Urinary bladder (tissue), 4 donors: ENCODE data around the gene MYG1. TPM values are rescaled to one million over a fixed set of nuclear protein-coding genes. Genes with fewer than 3 reads are reported as not detected.
"Not testable (repeated sequence)": the region's sequence is repeated elsewhere in the genome, so short reads cannot be mapped to it uniquely, and the experiment has no call there.

Experiments
- DNase-seq: peaks from one replicate; pipeline ENCODE4 v3.0.0-alpha.2; 2015; ENCODE audit errors: extremely low spot score
- H3K27ac ChIP-seq: one replicate; pipeline ENCODE4 v1.5.1; 2013; ENCODE audit warnings: low read depth, mild to moderate bottlenecking, moderate library complexity
- H3K36me3 ChIP-seq: one replicate; pipeline ENCODE4 v1.6.1; 2013; ENCODE audit warnings: mild to moderate bottlenecking, moderate library complexity; ENCODE audit not compliant: insufficient read depth
- H3K4me1 ChIP-seq: one replicate; pipeline ENCODE4 v1.6.1; 2013; ENCODE audit warnings: mild to moderate bottlenecking, moderate library complexity; ENCODE audit not compliant: insufficient read depth
- H3K4me3 ChIP-seq: one replicate; pipeline ENCODE4 v1.5.1; 2013; ENCODE audit warnings: low read depth, low read length
- WGBS: extraction: QIAGEN DNeasy Blood & Tissue Kit; methylation state at CpG from one replicate; pipeline ENCODE4 v1.1.7; 2013; 5-methylcytosine and 5-hydroxymethylcytosine counted together
- polyA plus RNA-seq: library from polyadenylated mRNA; stranded (reverse); fragments of 200-250 nt; gene quantifications from one replicate; pipeline ENCODE4 v1.2.3, GENCODE V29; 2013
- total RNA-seq: library from RNA; depleted of rRNA; stranded (reverse); fragments of >200 nt; gene quantifications from one replicate; pipeline ENCODE4 v1.2.3, GENCODE V29; 2014
- donor health status: healthy with polysubstance abuse.
- donor health status: healthy.

MYG1 gene
- total and polyA plus RNA-seq, 2 donors: 17.9 to 66.3 TPM

DNA sequence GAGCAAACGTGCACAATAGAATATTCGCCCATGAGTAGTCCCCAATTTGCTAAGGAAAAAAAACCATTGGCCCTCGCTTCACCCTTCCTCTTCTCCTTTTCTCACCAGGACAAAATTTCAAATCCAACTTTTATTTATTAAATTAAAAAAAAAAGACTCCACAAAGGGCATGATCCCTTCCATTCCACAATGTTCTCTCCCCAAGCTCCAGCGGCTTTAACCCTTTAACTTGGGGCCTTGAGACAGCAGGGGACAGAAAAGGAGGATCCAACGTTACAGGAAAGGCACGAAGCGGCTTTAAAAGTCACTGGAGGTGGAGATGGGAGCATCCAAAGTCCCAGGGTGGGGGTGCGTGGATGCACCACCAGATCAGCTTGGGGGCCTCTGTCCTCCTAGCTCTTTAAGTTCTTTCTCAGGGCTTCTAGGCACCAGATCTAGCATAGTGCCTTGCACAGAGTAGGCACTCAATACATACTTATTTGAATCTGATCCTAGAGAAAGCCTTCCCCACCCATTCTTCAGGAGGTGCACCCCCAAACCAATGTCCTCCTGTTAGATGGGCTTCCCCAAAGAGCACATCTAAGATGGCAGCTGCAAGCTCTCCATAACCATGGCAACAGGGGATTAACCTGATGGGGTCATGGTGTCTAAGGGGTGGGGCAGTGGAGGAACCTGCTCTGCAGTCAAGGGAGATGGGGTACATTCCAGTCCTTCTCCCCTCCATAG is 27.1 kb downstream of the MYG1 start:
- H3K36me3 ChIP-seq: no peaks in the 10 kb centered on the region
- H3K27ac ChIP-seq: no peak overlapping the region
- no peak overlapping the region for H3K4me3 ChIP-seq
- H3K4me1 ChIP-seq: no peaks in the 10 kb centered on the region
- no peak for DNase-seq
- 82% methylated on average over 8 of the region's 8 CpGs for WGBS

DNA sequence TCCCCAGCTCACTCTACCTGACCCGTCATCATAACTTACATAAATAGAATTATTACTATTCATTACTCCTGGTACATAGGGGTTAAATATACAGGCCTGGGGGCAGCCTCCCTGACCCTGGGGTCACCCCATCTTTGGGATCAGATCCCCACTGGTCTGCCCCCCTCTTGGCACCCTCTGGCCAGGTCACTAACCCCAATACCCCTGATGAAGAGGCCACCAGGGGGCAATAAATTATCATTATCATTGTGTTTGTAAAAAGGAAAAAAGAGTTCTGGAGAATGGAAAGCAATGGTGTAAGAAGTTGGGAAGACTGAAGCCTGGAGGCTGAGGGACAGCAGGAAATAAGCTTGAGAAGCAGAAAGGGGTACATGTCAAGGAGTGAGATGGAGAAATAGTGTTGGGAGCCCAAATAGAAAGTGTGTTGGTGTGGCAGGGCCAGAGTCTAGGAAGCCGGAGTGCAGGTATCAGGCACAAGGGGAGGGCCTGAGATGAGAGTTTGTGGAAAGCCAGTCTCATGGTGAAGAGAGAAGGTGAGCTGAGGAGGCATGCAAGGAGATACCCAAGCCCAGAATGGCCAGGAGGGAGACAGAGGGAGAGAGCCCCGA is 28.0 kb downstream of the MYG1 start:
- 88% methylated on average over 3 of the region's 3 CpGs for WGBS
- no peaks in the 10 kb centered on the region for H3K4me1 ChIP-seq
- no peak for DNase-seq
- H3K27ac ChIP-seq: no peak overlapping the region
- H3K4me3 ChIP-seq: no peak overlapping the region
- no peaks in the 10 kb centered on the region for H3K36me3 ChIP-seq

DNA sequence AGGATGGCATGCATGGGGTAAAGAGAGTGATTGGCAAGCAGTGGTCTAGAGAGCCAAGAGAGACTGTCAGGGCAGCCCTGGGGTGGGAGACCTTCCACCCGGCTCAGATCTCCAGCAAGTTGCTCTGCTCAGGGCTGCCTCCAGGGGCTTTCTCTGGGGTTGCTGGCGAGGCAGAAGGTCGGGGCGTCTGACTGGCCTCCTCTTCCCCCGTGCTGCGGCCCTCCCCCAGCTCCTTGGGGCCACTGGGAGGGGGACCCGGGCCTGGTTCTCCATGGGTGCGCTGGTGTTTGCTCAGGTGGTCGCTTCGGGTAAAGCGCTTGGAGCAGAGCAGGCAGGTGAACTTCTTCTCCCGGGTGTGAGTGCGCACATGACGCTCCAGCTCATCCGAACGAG is 28.5 kb downstream of the MYG1 start:
- Histone ChIP-seq H3K36me3 (no peaks in the 10 kb centered on the region), H3K4me1 (no peaks in the 10 kb centered on the region), H3K27ac (no peak overlapping the region), H3K4me3 (no peak overlapping the region)
- DNase-seq: no peak
- 46% methylated on average over 16 of the region's 16 CpGs for WGBS

DNA sequence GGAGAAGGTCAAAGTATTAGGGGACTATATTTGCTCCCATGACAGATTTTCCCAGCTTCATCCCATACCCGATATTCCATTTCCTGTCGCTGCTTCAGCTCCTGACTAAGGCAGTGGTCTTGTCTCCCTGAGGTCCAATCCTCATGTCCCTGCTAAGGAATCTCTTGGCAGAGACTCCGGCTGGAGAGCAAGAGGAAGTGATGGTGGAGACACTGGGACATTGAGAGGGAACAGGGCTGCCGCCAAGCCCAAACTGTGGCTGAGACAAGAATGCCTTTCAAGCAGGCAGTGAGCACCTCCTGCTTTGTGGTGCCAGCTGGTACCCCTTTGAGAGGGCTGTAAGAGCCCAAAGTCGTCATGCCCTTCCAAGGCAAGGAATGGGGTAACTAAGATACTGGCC is 31.2 kb downstream of the MYG1 start:
- Histone ChIP-seq H3K4me3 (no peak overlapping the region), H3K27ac (no peak overlapping the region), H3K4me1 (no peaks in the 10 kb centered on the region), H3K36me3 (no peaks in the 10 kb centered on the region)
- WGBS: 68% methylated on average over 5 of the region's 5 CpGs
- DNase-seq: no peak

DNA sequence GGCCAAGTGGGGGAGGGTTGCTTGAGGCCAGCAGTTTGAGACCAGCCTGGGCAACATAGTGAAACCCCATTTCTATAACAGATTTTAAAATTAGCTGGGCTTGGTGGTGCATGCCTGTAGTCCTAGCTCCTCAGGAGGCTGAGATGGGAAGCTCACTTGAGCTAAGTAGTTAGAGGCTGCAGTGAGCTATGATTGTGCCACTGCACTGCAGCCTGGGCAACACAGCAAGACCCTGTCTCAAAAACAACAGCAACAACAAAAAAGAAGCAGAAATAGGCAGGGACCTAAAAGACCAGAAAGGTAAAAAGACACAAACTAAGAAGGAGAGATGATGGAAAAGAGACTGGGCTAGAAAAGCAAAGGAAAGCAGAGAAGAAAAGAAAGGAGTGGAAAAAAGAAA is 32.8 kb downstream of the MYG1 start:
- H3K4me3 ChIP-seq, H3K36me3 ChIP-seq, H3K4me1 ChIP-seq, H3K27ac ChIP-seq, DNase-seq: not testable (repeated sequence)

DNA sequence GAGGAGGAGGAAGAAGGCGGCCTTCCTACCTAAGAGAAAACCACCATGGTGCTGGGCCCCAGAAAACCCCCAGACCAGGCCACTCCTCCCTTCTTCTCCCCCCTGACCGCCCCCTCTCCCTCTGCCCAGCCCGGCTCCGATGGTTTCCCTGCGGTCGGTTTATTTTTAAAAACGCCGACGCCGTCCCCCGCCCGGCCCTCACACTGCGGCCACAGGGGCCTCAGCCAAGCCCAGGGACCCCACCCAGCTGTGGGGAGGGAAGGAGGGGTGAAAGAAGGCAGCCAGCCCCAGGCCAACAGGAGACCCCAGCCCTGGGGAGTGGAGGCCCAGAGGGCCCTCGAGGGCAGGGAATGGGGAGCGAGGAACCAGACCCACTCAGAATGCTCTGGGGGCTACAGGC is 33.2 kb downstream of the MYG1 start:
- H3K36me3 ChIP-seq: no peaks in the 10 kb centered on the region
- no peak for DNase-seq
- WGBS: 47% methylated on average over 15 of the region's 15 CpGs
- H3K4me3 ChIP-seq: no peak overlapping the region
- H3K27ac ChIP-seq: no peak overlapping the region
- no peaks in the 10 kb centered on the region for H3K4me1 ChIP-seq

DNA sequence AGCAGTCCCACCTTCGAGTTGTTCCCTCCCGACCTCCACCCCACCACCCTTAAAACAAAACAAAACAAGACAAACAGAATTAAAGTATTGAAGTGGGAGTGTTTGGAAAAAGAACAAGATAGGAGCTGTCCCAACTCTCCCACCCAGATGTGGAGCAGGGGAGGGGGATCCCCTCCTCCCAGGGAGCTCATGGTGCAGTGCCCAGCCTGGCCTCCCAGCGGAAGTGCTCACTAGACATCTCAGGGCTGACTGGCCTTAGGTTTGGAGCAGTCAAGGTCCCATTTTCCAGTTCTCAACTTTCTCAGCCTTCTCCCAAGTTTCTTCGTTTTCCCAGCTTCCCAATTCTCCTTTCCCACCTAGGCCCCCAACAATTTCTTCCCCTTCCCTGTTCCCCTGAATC is 33.8 kb downstream of the MYG1 start:
- WGBS: 84% methylated on average over 4 of the region's 4 CpGs
- no peak for DNase-seq
- no peaks in the 10 kb centered on the region for H3K36me3 ChIP-seq

DNA sequence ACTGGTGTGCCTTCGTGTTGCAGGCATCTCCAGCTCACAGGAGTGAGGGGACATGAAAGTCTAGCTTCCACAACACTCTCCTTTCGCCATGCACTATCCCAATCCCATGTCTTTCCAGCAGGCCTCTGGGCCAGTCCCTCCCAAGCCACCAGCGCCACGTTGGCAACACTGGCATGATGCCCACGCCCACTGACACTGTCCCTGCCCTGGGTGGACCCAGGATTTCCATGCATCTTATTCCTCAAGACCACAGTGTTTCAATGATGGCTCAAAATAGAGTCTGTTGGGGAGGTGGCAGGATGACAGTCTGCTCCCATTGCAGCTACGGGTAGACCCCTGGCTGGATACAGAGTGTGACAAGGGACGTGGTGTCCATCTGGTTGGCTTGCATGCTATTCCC is 34.4 kb downstream of the MYG1 start:
- H3K27ac ChIP-seq: no peak overlapping the region
- no peaks in the 10 kb centered on the region for H3K36me3 ChIP-seq
- H3K4me1 ChIP-seq: no peaks in the 10 kb centered on the region
- WGBS: 76% methylated on average over 7 of the region's 7 CpGs
- no peak overlapping the region for H3K4me3 ChIP-seq
- no peak for DNase-seq

More for the DNA sequence above, 33.8 kb downstream of the MYG1 start:
- Histone ChIP-seq H3K4me3 (no peak overlapping the region), H3K27ac (no peak overlapping the region), H3K4me1 (no peaks in the 10 kb centered on the region)

DNA sequence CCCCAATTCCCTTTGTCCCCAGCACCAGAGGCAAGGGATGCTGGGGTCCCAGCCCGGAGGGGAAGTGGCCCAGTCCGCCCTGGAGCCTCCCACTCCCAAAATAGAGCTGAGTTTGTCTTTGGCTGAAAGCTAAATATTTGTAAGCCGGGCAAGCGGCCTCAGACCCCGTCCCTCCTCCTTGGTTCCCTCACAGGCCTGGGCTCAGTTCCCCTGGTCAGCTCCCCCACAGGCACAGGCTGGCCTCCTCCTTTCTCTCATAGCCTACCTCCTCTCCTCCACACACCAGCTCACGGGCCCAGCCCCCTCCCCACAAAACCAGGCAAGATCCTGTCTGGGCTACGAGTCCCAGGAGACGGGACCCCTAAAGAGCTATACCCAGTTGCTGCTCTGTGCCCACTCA is 35.3 kb downstream of the MYG1 start:
- Histone ChIP-seq H3K36me3 (no peaks in the 10 kb centered on the region), H3K4me1 (no peaks in the 10 kb centered on the region), H3K4me3 (no peak overlapping the region), H3K27ac (no peak overlapping the region)
- DNase-seq: no peak
- 83% methylated on average over 8 of the region's 8 CpGs for WGBS

DNA sequence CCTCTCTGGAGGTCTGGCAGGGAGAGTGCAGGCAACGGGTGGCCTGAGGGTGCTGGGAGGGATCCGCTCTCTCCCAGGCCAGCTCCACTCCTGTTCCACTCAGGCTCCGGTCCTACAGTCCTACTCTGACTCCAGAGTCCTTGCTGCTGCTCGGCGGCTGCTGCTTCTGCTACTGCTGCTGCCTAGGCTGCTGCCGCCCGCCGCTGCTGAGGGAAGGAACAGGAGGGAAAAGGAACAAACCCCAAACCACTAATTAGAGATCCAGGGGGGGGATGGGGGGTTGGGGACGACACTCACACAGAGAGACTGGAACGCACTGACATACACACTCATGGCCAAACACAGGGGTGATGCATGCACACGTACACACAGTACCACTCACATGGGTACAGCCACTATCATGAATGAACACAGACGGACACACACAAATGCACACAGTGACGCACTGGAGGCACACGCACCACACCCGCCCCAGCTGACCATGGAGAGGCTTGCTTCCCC is 36.7 kb downstream of the MYG1 start, which contains the start of gene SP7:
Gene SP7, minus strand, starts transcription at position 174 of the 501 bp plus-strand sequence. CDS start 708 bp downstream, outside the sequence.
- no peak within 1 kb of the TSS for H3K27ac ChIP-seq
- H3K4me3 ChIP-seq: no peak within 1 kb of the TSS
- no peaks in the 10 kb centered on the region for H3K4me1 ChIP-seq
- no peaks in the 10 kb centered on the region for H3K36me3 ChIP-seq
- WGBS: 45% methylated on average over 15 of the region's 15 CpGs
- DNase-seq: no peak

DNA sequence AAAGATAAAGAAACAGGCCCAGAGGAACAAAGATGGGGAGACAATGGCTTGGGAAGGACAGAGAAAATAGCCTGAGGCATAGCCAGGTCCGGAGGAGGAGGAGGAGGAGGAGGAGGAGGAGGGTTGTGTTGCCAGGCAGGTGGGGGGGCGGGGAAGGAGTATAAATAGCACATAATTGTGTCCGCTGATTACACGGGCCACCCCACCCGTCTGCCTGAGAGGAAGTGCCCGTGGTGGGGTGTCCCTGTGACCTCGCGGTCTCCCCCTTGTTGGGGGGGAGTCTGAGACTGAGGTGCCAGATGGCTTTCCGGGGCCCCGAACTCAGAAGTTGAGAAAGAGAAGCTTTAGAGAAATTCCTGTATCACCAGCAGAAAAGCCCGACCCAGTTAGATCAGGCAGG is 38.5 kb downstream of the MYG1 start:
- WGBS: 30% methylated on average over 11 of the region's 11 CpGs
- Histone ChIP-seq H3K27ac (no peak overlapping the region), H3K4me3 (no peak overlapping the region), H3K4me1 (no peaks in the 10 kb centered on the region), H3K36me3 (no peaks in the 10 kb centered on the region)
- DNase-seq: no peak

DNA sequence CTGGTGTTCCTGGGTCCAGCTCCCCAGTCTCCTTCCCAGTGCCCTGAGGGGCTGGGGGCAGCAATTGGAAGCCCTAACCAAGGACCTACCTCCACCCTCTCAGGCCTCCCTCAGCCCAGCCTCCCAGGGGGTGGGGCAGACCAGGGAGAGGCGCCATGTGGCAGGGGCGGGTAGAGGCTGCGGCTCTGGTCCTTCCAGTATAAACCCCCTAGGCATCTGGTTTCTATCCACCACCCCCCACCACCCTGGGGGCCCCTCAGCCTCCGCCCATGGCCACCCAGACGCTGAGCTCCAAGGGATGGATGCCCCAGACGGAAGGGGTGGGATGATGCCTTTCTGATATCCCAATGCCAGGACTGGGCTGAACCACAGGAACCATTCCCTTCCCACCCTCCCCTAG is 39.4 kb downstream of the MYG1 start:
- Histone ChIP-seq H3K36me3 (no peaks in the 10 kb centered on the region), H3K4me3 (no peak overlapping the region), H3K27ac (no peak overlapping the region), H3K4me1 (no peaks in the 10 kb centered on the region)
- no peak for DNase-seq
- 30% methylated on average over 6 of the region's 6 CpGs for WGBS

DNA sequence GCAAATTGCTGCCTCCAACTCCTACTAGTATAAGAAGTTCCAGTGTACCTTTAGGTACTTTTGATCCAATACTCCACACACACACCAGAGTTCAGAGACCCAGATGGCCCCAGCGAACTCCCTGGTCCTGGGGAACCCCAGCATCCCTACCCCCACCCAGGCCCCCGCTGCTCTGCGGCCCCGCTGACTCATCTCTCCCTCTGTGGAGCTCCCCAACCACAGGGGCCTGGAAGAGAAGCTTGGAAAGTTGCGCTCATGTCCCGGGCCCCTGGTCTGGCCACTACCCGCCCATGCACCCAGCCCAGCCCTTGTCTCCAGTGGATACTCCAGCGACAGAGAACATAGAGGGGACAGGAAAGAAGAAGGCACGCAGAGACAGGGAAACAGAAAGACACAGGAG is 40.9 kb downstream of the MYG1 start:
- WGBS: 85% methylated on average over 9 of the region's 9 CpGs
- Histone ChIP-seq H3K4me3 (no peak overlapping the region), H3K4me1 (no peaks in the 10 kb centered on the region), H3K27ac (no peak overlapping the region), H3K36me3 (no peaks in the 10 kb centered on the region)
- no peak for DNase-seq

DNA sequence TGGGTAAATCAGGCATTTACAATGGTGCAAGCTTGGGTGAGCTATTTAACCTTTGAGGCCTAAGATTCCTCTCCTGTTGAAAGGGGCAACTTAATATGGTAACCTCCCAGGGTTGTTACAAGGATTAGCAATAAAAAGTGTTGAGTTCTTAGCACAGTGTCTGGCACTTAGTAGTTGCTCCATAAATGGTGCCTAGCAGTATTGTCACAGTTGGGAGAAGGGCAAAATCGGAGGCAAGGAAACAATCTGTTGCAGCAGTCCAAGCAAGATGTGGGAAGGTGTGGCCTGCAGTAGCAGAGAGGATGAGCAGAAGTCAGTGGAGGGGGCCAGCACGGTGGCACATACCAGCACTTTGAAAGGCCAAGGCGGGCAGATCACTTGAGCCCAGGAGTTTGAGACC is 44.0 kb downstream of the MYG1 start:
- no peaks in the 10 kb centered on the region for H3K36me3 ChIP-seq
- H3K4me1 ChIP-seq: no peaks in the 10 kb centered on the region
- DNase-seq: no peak
- WGBS: 75% methylated on average over 3 of the region's 3 CpGs
- no peak overlapping the region for H3K27ac ChIP-seq
- H3K4me3 ChIP-seq: no peak overlapping the region
